Subcutaneous abdominal adipose tissue (tissue), 5 donors: ENCODE measurements around the gene RAB11FIP3.

ENCODE experiments used
- H3K27ac ChIP-seq: one replicate; pipeline ENCODE4 v1.7.0; 2013; ENCODE audit warnings: low read depth, mild to moderate bottlenecking, inconsistent platforms, low read length, moderate library complexity
- H3K27me3 ChIP-seq, 5 donors: one replicate each; pipeline ENCODE4 v1.7.0; 2013; ENCODE audit warnings: low read length in 5 of 5, inconsistent platforms in 1 of 5; ENCODE audit not compliant: control insufficient read depth in 5 of 5, insufficient read depth in 4 of 5
- H3K36me3 ChIP-seq, 5 donors: one replicate each; pipeline ENCODE4 v1.7.0; 2013; ENCODE audit warnings: low read length in 5 of 5; ENCODE audit not compliant: control insufficient read depth in 5 of 5, insufficient read depth in 5 of 5
- H3K4me1 ChIP-seq, 5 donors: one replicate each; pipeline ENCODE4 v1.7.0; 2013; ENCODE audit warnings: low read length in 5 of 5, mild to moderate bottlenecking in 3 of 5, moderate library complexity in 1 of 5; ENCODE audit not compliant: control insufficient read depth in 5 of 5, insufficient read depth in 5 of 5
- H3K4me3 ChIP-seq, 5 donors: one replicate each; pipeline ENCODE4 v1.7.0; 2013; ENCODE audit warnings: low read length in 5 of 5, low read depth in 1 of 5
- H3K9ac ChIP-seq, 5 donors: one replicate each; pipeline ENCODE4 v1.7.0; 2013; ENCODE audit warnings: low read length in 5 of 5, mild to moderate bottlenecking in 4 of 5, moderate library complexity in 3 of 5
- H3K9me3 ChIP-seq, 5 donors: one replicate each; pipeline ENCODE4 v1.7.0; 2013; ENCODE audit warnings: low read length in 5 of 5; ENCODE audit not compliant: control insufficient read depth in 5 of 5
- donor health status: healthy.
- donor health status: healthy.
- donor health status: healthy.
- donor health status: healthy.
- donor health status: healthy.

The RAB11FIP3 gene

DNA sequence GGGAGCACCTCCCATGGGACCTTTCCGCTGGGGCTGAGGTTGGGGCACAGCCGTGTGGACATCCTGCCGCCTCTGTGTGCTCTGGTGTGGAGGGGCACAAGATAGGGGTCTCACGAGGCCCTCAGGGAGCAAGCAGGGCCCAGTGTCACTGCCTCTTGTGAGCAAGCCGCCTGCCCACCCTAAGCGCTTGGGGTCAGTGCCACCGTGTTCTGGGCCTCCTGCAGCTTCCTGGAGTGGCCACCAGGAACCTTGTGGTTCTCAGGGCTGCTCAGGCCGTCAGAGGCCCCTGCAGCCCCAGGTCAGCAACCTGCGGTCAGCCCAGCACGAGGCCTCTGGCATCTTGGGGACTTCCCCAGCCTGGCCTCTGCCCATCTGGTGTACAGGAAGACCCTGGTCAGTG, 88.5 kb downstream of the RAB11FIP3 start:
- Histone ChIP-seq H3K36me3 (peaks cover 0 to 35% (median 22%) of the 10 kb centered on the region in 5 donors), H3K27me3 (no peaks in the 10 kb centered on the region), H3K27ac (no peak overlapping the region), H3K9me3 (no peaks in the 10 kb centered on the region), H3K4me3 (no peak overlapping the region), H3K9ac (no peak overlapping the region), H3K4me1 (no peaks in the 10 kb centered on the region)

DNA sequence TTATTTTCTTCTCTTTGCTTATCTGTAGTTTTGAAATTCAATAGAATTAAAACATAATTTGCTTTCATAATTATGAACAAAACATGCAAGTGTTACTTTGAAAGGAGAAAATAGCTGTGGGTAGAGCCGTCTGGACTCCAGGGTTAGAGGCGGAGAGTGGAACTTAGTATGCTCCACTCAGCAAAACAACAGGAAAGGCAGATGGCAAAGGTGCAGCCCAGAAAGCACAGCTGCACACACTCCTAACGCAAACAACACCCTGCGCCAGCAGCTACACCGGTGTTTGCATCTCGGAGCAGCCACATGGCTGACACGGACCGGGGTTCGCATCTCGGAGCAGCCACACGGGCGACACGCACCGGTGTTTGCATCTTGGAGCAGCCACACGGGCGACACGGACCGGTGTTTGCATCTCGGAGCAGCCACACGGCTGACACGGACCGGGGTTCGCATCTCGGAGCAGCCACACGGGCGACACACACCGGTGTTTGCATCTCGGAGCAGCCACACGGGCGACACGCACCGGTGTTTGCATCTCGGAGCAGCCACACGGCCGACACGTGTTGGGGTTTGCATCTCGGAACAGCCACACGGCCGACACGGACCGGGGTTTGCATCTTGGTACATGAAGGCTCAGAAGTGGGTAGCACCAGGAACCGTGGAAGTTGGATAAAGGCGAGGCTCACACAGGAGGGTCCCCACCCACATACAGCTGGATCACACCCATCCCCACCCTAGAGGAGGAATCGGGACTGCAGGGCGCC, 89.9 kb downstream of the RAB11FIP3 start:
- peaks cover 0 to 42% (median 33%) of the 10 kb centered on the region in 5 donors for H3K36me3 ChIP-seq
- no peaks in the 10 kb centered on the region for H3K9me3 ChIP-seq
- no peak overlapping the region for H3K9ac ChIP-seq
- H3K27ac ChIP-seq = no peak overlapping the region
- no peaks in the 10 kb centered on the region for H3K4me1 ChIP-seq
- no peaks in the 10 kb centered on the region for H3K27me3 ChIP-seq
- no peak overlapping the region for H3K4me3 ChIP-seq

DNA sequence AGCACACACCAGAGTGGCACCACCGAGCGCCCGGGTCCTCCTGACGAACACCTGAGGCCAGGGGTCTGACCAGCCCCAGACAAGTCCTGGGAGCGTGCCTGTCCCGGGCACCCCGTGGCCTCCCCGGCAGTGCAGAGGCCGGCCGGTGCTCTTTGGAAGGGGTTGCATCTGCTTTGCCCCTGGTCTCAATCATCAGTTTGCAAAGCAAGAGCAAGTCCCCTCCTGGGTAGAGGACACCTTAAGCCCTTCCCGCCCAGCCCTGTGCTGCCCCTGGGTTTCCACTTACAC, 90.4 kb downstream of the RAB11FIP3 start:
- Histone ChIP-seq H3K36me3 (peaks cover 0 to 44% (median 37%) of the 10 kb centered on the region in 5 donors), H3K9ac (no peak overlapping the region), H3K27ac (no peak overlapping the region)

DNA sequence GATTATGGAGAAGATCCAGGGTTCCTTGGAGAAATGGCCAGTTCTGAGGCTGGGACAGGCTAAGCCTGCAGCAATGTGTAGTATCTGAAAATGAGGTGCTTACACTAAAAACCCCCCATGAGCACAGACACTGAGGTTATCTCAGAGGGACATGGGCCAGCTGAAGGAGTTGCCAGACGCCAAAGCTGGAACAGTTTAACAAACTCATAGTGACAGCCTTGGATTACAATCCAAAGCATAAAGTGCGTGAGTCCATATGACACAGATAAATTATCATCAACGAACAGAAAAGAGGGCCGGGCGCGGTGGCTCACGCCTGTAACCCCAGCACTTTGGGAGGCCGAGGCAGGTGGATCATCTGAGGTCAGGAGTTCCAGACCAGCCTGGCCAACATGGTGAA, 90.9 kb downstream of the RAB11FIP3 start:
- H3K36me3 ChIP-seq = peaks cover 0 to 48% (median 39%) of the 10 kb centered on the region in 5 donors
- no peak overlapping the region for H3K9ac ChIP-seq
- H3K27me3 ChIP-seq = no peaks in the 10 kb centered on the region

More for the DNA sequence above, 90.4 kb downstream of the RAB11FIP3 start:
- no peaks in the 10 kb centered on the region for H3K9me3 ChIP-seq
- no peak overlapping the region for H3K4me3 ChIP-seq
- no peaks in the 10 kb centered on the region for H3K27me3 ChIP-seq
- H3K4me1 ChIP-seq = no peaks in the 10 kb centered on the region

DNA sequence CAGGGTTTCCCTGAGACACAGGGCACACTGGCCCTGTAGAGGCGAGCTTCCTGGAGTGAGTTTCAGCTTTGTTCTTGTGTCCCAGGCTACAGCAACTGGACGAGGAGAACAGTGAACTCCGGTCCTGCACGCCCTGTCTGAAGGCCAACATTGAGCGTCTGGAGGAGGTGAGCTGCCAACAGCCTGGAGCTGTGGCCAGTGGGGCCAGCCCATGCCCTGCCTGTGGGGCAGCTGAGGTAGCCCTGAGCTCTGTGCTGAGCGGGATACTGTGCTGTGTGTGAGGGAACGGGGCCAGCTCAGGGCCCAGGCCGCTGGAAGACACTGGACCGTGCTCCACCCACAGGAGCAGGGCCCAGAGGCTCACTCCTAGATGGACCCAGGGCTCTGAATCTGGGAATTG, 93.4 kb downstream of the RAB11FIP3 start:
- H3K4me1 ChIP-seq = peaks cover 0 to under 1% (median 0%) of the 10 kb centered on the region in 5 donors
- no peak overlapping the region for H3K27ac ChIP-seq
- peaks cover 0 to 48% (median 39%) of the 10 kb centered on the region in 5 donors for H3K36me3 ChIP-seq
- H3K4me3 ChIP-seq = no peak overlapping the region
- H3K9me3 ChIP-seq = no peaks in the 10 kb centered on the region
- no peaks in the 10 kb centered on the region for H3K27me3 ChIP-seq
- no peak overlapping the region for H3K9ac ChIP-seq

More for the DNA sequence above, 90.9 kb downstream of the RAB11FIP3 start:
- Histone ChIP-seq H3K4me3 (no peak overlapping the region), H3K4me1 (no peaks in the 10 kb centered on the region), H3K9me3 (no peaks in the 10 kb centered on the region), H3K27ac (no peak overlapping the region)

DNA sequence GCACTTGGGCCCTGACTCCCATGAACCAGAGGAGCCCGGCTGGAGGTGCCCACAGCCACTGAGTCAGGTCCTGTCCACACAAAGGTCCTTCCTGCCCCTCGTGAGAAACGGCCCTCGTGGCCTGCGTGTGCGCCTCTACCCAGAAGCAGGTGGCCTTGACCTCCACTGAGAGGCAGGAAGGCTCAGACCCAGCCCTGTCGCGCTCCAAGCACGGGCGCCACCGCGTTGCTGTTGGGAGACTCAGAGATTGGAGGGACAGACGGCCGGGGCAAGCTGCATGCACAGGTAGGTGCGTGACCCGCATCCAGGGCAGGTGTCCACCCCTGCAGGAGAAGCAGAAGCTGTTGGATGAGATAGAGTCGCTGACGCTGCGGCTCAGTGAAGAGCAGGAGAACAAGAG, 94.0 kb downstream of the RAB11FIP3 start:
- Histone ChIP-seq H3K4me1 (peaks cover 0 to 6% (median 0%) of the 10 kb centered on the region in 5 donors), H3K9ac (no peak overlapping the region), H3K4me3 (no peak overlapping the region), H3K36me3 (peaks cover 0 to 48% (median 39%) of the 10 kb centered on the region in 5 donors), H3K27ac (no peak overlapping the region), H3K27me3 (no peaks in the 10 kb centered on the region), H3K9me3 (no peaks in the 10 kb centered on the region)

DNA sequence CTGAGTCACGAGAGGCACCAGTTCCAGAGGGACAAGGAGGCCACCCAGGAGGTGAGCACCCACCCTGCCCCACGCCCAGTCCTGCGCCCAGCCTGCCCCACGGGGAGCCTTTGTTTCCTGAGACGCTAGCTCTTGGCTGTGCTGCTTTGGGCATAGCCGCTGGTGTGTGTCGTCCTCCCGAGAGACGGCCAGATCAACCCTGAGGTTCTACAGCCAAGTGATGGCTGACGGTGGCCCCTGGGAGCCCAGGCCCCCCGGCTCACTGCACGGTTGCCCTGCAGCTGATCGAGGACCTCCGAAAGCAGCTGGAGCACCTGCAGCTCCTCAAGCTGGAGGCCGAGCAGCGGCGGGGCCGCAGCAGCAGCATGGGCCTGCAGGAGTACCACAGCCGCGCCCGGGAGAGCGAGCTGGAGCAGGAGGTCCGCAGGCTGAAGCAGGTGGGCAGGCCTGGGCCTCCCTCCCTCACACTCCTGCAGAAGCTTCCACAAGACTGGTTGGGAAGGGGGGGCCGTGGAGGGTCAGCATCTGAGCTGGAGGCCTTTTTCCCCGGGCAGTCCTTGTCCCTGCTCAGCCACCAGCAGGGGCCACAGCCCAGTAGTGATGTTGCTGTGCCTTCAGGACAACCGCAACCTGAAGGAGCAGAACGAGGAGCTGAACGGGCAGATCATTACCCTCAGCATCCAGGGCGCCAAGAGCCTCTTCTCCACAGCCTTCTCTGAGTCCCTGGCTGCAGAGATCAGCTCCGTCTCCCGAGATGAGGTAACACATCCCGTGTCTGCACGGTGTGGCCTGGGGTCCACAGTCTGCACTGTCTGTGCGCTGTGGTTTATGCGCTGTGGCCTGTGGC, 94.6 kb downstream of the RAB11FIP3 start:
- H3K4me3 ChIP-seq = no peak overlapping the region
- H3K36me3 ChIP-seq = peaks cover 0 to 43% (median 37%) of the 10 kb centered on the region in 5 donors
- no peak overlapping the region for H3K27ac ChIP-seq
- no peaks in the 10 kb centered on the region for H3K27me3 ChIP-seq
- peaks cover 0 to 9% (median 0%) of the 10 kb centered on the region in 5 donors for H3K4me1 ChIP-seq
- H3K9me3 ChIP-seq = no peaks in the 10 kb centered on the region
- no peak overlapping the region for H3K9ac ChIP-seq

DNA sequence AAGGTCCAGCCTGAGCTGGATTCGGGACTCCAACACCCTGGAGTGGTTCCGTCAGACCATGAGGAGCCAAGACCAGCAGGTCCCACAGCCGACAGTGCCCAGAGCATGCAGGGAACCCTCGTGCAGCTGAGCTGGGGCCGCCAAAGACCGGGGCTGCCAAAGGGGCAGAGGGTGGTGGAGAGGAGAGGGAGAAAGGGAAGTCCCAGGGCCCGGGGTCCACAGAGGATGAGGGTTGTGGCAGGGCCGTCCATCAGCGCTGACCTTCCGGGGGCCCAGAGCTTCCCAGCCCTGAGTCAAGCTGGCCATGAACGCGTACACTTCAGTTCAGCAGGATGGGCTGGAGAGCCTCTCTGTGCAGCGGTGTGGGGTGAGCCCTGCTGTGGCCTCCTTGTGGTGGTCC, 95.4 kb downstream of the RAB11FIP3 start:
- Histone ChIP-seq H3K9ac (no peak overlapping the region), H3K36me3 (peaks cover 0 to 37% (median 30%) of the 10 kb centered on the region in 5 donors), H3K27ac (no peak overlapping the region), H3K4me3 (no peak overlapping the region), H3K4me1 (peaks cover 2 to 17% (median 7%) of the 10 kb centered on the region in 5 donors), H3K27me3 (no peaks in the 10 kb centered on the region), H3K9me3 (no peaks in the 10 kb centered on the region)

DNA sequence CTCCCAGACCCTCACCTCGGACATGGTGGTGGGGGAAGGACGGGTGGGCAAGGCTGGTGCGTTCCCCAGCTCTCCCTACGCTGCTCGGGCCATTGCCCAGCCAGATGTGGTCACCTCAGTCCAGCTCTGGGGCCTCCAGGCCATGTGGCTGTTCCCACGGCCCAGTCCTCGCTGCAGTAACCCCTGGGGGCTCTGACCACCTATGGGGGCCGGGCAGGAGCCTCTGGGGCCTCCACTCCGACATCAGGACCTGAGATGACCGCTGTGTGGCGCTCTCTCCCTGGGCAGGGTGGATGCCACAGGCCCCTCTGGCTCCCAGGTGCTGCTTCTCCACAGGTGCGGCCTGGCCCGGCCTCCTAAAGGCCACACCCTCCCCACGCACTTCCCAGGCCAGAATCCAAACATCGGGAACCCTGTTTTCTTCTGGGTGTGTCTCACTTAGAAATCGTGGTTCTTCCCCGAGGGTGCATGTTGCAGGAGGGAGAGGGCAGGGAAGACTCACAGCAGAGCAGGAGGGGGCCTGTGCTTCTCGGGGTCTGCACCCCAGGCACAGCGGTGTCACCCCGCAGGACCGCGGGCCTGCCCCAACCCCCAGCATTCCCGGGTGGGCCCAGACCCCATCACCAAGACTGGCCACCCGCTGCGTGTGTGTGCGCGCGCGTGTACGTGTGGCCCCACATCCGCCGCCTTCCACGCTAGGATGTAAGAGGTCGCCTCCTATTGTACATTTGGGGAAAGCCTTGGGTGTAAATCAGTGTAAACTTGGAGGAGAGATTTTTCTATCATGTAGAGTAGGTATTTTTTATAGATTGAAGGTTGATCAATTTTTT, 96.1 kb downstream of the RAB11FIP3 start:
- no peaks in the 10 kb centered on the region for H3K27me3 ChIP-seq
- H3K4me1 ChIP-seq = peaks cover 9 to 25% (median 15%) of the 10 kb centered on the region in 5 donors
- no peak overlapping the region for H3K27ac ChIP-seq
- no peak overlapping the region for H3K4me3 ChIP-seq
- H3K9ac ChIP-seq = no peak overlapping the region
- H3K9me3 ChIP-seq = no peaks in the 10 kb centered on the region
- peaks cover 0 to 32% (median 25%) of the 10 kb centered on the region in 5 donors for H3K36me3 ChIP-seq
